ENCODE measurements around the gene NBPF3. TPM values are rescaled to one million over a fixed set of nuclear protein-coding genes. Genes with fewer than 3 reads are reported as not detected.
"Not testable (repeated sequence)": the region's sequence is repeated elsewhere in the genome, so short reads cannot be mapped to it uniquely, and the experiment has no call there.

The NBPF3 gene
- total and polyA plus RNA-seq, 4 donors = 9.7 to 16.1 (median 10.6) TPM

DNA sequence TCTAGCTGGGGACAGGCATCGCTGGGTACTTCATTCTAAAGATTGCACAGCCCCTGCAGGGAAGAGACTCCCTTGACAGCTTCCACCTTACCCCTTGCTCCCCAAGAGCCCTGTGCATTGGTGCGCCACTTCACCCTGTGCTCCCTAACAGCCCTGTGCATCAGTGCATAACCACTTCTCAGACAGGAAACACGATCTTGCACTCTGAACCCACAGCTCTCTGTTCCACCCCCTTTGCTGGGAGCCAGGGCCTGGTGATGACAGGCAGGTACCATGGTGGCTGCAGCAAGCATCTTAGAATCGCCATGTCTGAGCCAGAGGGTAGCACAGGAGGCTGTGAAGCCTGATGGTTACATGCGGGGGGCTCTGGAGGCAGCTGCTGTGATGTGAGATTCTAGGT is 74.3 kb downstream of the NBPF3 start:
- 78% methylated on average over 4 of the region's 5 CpGs for WGBS (ENCODE audit: insufficient coverage)
- DNase-seq (ENCODE audit: low read depth in 4 of 6, low spot score in 6 of 6) = no peak
- no peaks in the 10 kb centered on the region for H3K36me3 ChIP-seq (ENCODE audit: control insufficient read depth, insufficient read depth, low read length)
- peaks cover 18% of the 10 kb centered on the region for H3K4me1 ChIP-seq (ENCODE audit: control insufficient read depth, insufficient read depth, low read length)
- H3K9me3 ChIP-seq (ENCODE audit: control insufficient read depth, insufficient read depth, low read length) = no peaks in the 10 kb centered on the region
- H3K27me3 ChIP-seq (ENCODE audit: control insufficient read depth, insufficient read depth, low read length) = peaks cover 14% of the 10 kb centered on the region
- H3K4me3 ChIP-seq (ENCODE audit: low read depth, low read length) = no peak overlapping the region
- H3K27ac ChIP-seq (ENCODE audit: low read depth, low read length) = no peak overlapping the region

GRCh38 chr1:21517161-21517589 is 77.2 kb downstream of the NBPF3 start:
- Histone ChIP-seq H3K4me1 (ENCODE audit: control insufficient read depth, insufficient read depth, low read length) (peaks cover 11% of the 10 kb centered on the region), H3K27ac (ENCODE audit: low read depth, low read length) (no peak overlapping the region), H3K9me3 (ENCODE audit: control insufficient read depth, insufficient read depth, low read length) (no peaks in the 10 kb centered on the region), H3K27me3 (ENCODE audit: control insufficient read depth, insufficient read depth, low read length) (no peaks in the 10 kb centered on the region), H3K36me3 (ENCODE audit: control insufficient read depth, insufficient read depth, low read length) (no peaks in the 10 kb centered on the region), H3K4me3 (ENCODE audit: low read depth, low read length) (no peak overlapping the region)
- WGBS (ENCODE audit: insufficient coverage) = 20% methylated on average over 1 of the region's 3 CpGs
- no peak for DNase-seq (ENCODE audit: low read depth in 4 of 6, low spot score in 6 of 6)

DNA sequence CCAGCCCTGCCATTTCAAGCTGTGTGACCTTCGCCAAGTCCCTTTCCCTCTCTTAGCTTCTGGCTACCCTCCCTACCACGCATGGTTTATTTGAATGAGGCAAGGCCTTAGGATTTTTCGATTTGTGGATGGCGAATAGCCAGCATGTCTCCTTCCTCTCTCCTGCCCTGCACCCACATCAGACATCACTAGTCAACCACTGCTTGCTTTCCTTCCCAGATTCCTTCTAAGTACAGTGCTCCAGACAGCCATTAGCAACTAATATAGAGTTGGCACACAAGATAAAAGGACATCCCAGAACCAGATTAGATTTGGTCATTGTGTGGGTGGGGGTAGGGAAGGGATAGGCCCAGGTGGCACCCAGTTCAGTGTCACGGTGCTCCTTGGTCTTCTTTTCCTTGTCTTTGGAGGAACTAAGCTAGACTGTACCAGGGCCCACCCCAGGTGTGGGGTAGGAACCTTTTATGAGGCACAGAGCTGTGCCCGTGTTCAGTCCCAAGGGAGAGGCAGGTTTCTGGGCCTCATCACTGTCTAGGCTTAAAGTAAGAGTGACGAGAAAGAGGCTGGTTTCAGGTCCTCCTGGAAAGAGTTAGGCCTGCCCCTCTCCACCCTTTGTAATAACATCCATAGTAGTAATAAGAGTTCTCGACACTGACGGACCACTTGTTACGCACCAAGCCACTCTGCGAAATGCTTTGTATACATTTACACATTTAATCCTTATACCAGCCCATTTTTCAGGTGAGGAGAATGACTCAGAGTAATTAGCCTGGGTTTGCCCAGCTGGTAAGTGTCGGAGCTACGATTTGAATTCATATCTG is 77.9 kb downstream of the NBPF3 start:
- no peaks in the 10 kb centered on the region for H3K9me3 ChIP-seq (ENCODE audit: control insufficient read depth, insufficient read depth, low read length)
- H3K4me1 ChIP-seq (ENCODE audit: control insufficient read depth, insufficient read depth, low read length) = peaks cover 11% of the 10 kb centered on the region
- no peak overlapping the region for H3K27ac ChIP-seq (ENCODE audit: low read depth, low read length)
- H3K4me3 ChIP-seq (ENCODE audit: low read depth, low read length) = no peak overlapping the region
- no peaks in the 10 kb centered on the region for H3K27me3 ChIP-seq (ENCODE audit: control insufficient read depth, insufficient read depth, low read length)
- no peaks in the 10 kb centered on the region for H3K36me3 ChIP-seq (ENCODE audit: control insufficient read depth, insufficient read depth, low read length)
- 96% methylated on average over 5 of the region's 13 CpGs for WGBS (ENCODE audit: insufficient coverage)
- no peak for DNase-seq (ENCODE audit: low read depth in 4 of 6, low spot score in 6 of 6)

GRCh38 chr1:21518774-21519455 is 79.0 kb downstream of the NBPF3 start:
- Histone ChIP-seq H3K9me3 (ENCODE audit: control insufficient read depth, insufficient read depth, low read length) (no peaks in the 10 kb centered on the region), H3K4me3 (ENCODE audit: low read depth, low read length) (no peak overlapping the region), H3K36me3 (ENCODE audit: control insufficient read depth, insufficient read depth, low read length) (no peaks in the 10 kb centered on the region), H3K27ac (ENCODE audit: low read depth, low read length) (no peak overlapping the region), H3K27me3 (ENCODE audit: control insufficient read depth, insufficient read depth, low read length) (no peaks in the 10 kb centered on the region), H3K4me1 (ENCODE audit: control insufficient read depth, insufficient read depth, low read length) (peaks cover 16% of the 10 kb centered on the region)
- 79% methylated on average over 16 of the region's 16 CpGs for WGBS (ENCODE audit: insufficient coverage)
- no peak for DNase-seq (ENCODE audit: low read depth in 4 of 6, low spot score in 6 of 6)

DNA sequence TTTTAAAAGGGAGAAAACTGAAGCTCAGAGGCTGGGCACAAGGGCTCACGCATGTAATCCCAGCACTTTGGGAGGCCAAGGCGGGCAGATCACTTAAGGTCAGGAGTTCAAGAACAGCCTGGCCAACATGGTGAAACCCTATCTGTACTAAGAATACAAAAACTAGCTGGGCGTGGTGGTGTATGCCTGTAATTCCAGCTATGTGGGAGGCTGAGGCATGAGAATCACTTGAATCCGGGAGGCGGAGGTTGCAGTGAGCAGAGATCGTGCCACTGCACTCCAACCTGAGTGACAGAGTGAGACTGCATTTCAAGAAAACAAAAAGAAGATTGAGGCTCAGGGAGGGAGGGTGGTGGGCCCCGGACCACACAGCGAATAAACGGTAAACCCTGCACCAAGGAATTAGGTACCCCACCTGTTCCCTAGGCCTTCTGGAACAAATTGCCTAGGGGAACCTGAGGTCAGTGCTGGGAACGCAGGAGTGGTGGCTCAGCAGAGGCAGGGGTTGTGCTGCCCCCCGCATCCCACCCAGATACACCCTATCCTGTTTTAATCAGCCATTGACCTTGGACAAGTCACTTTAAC is 79.6 kb downstream of the NBPF3 start:
- H3K27ac ChIP-seq (ENCODE audit: low read depth, low read length); H3K36me3 ChIP-seq (ENCODE audit: control insufficient read depth, insufficient read depth, low read length); H3K27me3 ChIP-seq (ENCODE audit: control insufficient read depth, insufficient read depth, low read length); H3K9me3 ChIP-seq (ENCODE audit: control insufficient read depth, insufficient read depth, low read length); DNase-seq (ENCODE audit: low read depth in 4 of 6, low spot score in 6 of 6); H3K4me3 ChIP-seq (ENCODE audit: low read depth, low read length): not testable (repeated sequence)
- WGBS (ENCODE audit: insufficient coverage) = 97% methylated on average over 11 of the region's 11 CpGs
- peaks cover 23% of the 10 kb centered on the region for H3K4me1 ChIP-seq (ENCODE audit: control insufficient read depth, insufficient read depth, low read length)

GRCh38 chr1:21520899-21521716 is 81.2 kb downstream of the NBPF3 start:
- Histone ChIP-seq H3K36me3 (ENCODE audit: control insufficient read depth, insufficient read depth, low read length) (no peaks in the 10 kb centered on the region), H3K27me3 (ENCODE audit: control insufficient read depth, insufficient read depth, low read length) (no peaks in the 10 kb centered on the region), H3K4me3 (ENCODE audit: low read depth, low read length) (no peak overlapping the region), H3K4me1 (ENCODE audit: control insufficient read depth, insufficient read depth, low read length) (peaks cover 38% of the 10 kb centered on the region), H3K27ac (ENCODE audit: low read depth, low read length) (no peak overlapping the region), H3K9me3 (ENCODE audit: control insufficient read depth, insufficient read depth, low read length) (no peaks in the 10 kb centered on the region)
- DNase-seq (ENCODE audit: low read depth in 4 of 6, low spot score in 6 of 6) = peak in 1 of 6 donors; percentile 13
- WGBS (ENCODE audit: insufficient coverage) = 73% methylated on average over 15 of the region's 16 CpGs

- no peak overlapping the region for H3K27ac ChIP-seq (ENCODE audit: low read depth, low read length)
- no peaks in the 10 kb centered on the region for H3K9me3 ChIP-seq (ENCODE audit: control insufficient read depth, insufficient read depth, low read length)
- no peak for DNase-seq (ENCODE audit: low read depth in 4 of 6, low spot score in 6 of 6)
- WGBS (ENCODE audit: insufficient coverage) = 100% methylated on average over 2 of the region's 4 CpGs
- no peaks in the 10 kb centered on the region for H3K36me3 ChIP-seq (ENCODE audit: control insufficient read depth, insufficient read depth, low read length)
- H3K4me1 ChIP-seq (ENCODE audit: control insufficient read depth, insufficient read depth, low read length) = peaks cover 40% of the 10 kb centered on the region
- H3K4me3 ChIP-seq (ENCODE audit: low read depth, low read length) = no peak overlapping the region
- H3K27me3 ChIP-seq (ENCODE audit: control insufficient read depth, insufficient read depth, low read length) = no peaks in the 10 kb centered on the region
Measured at GRCh38 chr1:21521717-21522060, 81.8 kb downstream of the NBPF3 start.

DNA sequence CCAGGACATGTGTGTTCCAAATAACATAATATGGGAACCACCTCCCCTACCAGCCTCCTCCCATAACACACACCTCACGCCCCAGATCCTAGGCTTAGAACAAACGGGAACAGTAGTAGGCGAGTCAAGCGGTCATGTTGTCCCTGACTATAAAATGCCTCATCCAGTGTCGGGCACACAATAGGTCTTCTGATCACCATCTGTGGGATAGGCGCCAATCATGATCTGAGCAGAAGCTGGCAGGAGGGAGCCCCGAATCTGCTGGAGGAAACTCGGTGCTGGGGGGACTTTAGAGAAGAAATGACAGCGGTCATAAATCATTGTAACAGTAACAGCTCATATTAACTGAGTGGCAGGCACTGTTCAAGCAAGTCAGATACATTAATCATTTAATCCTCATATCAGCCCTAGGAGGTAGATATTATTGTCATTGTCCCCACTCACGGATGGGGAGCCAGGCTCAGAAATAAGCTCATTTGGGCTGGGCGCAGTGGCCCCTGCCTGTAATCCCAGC is 82.6 kb downstream of the NBPF3 start:
- Histone ChIP-seq H3K9me3 (ENCODE audit: control insufficient read depth, insufficient read depth, low read length) (no peaks in the 10 kb centered on the region), H3K4me1 (ENCODE audit: control insufficient read depth, insufficient read depth, low read length) (peaks cover 40% of the 10 kb centered on the region), H3K36me3 (ENCODE audit: control insufficient read depth, insufficient read depth, low read length) (no peaks in the 10 kb centered on the region), H3K27me3 (ENCODE audit: control insufficient read depth, insufficient read depth, low read length) (no peaks in the 10 kb centered on the region), H3K27ac (ENCODE audit: low read depth, low read length) (no peak overlapping the region), H3K4me3 (ENCODE audit: low read depth, low read length) (no peak overlapping the region)
- no peak for DNase-seq (ENCODE audit: low read depth in 4 of 6, low spot score in 6 of 6)
- WGBS (ENCODE audit: insufficient coverage) = 87% methylated on average over 8 of the region's 11 CpGs

GRCh38 chr1:21523297-21523813 is 83.4 kb downstream of the NBPF3 start:
- WGBS (ENCODE audit: insufficient coverage) = 86% methylated on average over 4 of the region's 7 CpGs
- no peaks in the 10 kb centered on the region for H3K27me3 ChIP-seq (ENCODE audit: control insufficient read depth, insufficient read depth, low read length)
- DNase-seq (ENCODE audit: low read depth in 4 of 6, low spot score in 6 of 6) = no peak
- H3K4me3 ChIP-seq (ENCODE audit: low read depth, low read length) = no peak overlapping the region
- H3K36me3 ChIP-seq (ENCODE audit: control insufficient read depth, insufficient read depth, low read length) = no peaks in the 10 kb centered on the region
- H3K4me1 ChIP-seq (ENCODE audit: control insufficient read depth, insufficient read depth, low read length) = peaks cover 40% of the 10 kb centered on the region
- no peak overlapping the region for H3K27ac ChIP-seq (ENCODE audit: low read depth, low read length)
- H3K9me3 ChIP-seq (ENCODE audit: control insufficient read depth, insufficient read depth, low read length) = no peaks in the 10 kb centered on the region

Measured in spinal cord (tissue), 10 donors.